ENCODE measurements around the gene SPINK4.

DNA sequence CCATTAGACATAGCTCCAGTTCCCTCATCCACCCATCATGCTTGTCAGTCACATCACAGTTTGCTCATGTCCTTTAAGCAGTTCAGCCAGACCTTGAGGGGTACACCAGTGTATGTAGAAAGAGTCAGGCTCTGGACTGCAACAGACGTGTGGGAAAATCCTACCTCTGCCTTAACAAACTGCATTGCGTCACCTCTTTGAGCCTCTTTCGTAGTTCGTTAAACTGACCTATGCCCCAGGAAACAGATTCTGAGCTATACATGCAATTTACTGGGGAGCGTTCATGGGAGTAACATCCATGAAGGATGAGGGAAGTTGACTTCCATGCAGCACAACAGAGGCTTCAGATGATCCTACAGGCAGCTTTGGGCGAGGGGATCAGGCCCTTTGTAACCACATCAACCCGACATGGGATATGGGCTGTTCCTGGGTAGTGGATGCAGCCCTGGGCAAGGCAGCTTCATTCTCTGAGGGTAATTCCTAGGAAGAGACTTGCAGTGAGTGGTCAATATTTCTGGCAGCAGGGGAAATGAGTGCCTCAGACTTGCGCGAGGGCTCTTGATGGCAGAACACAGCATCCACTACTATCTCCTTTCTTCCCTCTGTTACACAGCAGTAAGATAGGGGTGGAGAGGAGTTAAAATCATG lies 4.3 kb downstream of the SPINK4 start:
- TF ChIP-seq POLR2A (IDR thresholded peaks at IDR 0.05) = no peak
- TF ChIP-seq, protein P1, sequence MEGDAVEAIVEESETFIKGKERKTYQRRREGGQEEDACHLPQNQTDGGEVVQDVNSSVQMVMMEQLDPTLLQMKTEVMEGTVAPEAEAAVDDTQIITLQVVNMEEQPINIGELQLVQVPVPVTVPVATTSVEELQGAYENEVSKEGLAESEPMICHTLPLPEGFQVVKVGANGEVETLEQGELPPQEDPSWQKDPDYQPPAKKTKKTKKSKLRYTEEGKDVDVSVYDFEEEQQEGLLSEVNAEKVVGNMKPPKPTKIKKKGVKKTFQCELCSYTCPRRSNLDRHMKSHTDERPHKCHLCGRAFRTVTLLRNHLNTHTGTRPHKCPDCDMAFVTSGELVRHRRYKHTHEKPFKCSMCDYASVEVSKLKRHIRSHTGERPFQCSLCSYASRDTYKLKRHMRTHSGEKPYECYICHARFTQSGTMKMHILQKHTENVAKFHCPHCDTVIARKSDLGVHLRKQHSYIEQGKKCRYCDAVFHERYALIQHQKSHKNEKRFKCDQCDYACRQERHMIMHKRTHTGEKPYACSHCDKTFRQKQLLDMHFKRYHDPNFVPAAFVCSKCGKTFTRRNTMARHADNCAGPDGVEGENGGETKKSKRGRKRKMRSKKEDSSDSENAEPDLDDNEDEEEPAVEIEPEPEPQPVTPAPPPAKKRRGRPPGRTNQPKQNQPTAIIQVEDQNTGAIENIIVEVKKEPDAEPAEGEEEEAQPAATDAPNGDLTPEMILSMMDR (IDR thresholded peaks at IDR 0.05) = no peak
- TF ChIP-seq EP300 (IDR thresholded peaks at IDR 0.05) = no peak
